Hepatocyte (in vitro differentiated cells): ENCODE data around the gene GALNT18.

Experiments used
- CTCF ChIP-seq: fragments of 200-600 bp; sonication (generic); IDR thresholded peaks from 2 replicates; pipeline ENCODE4 v1.5.1; 2016; ENCODE audit warnings: antibody characterized with exemption, mild to moderate bottlenecking; ENCODE audit not compliant: poor library complexity
- EZH2phosphoT487 ChIP-seq: fragments of 200-600 bp; sonication (generic); IDR thresholded peaks from one replicate; pipeline ENCODE4 v1.6.1; 2018; ENCODE audit warnings: antibody characterized with exemption, mild to moderate bottlenecking, low read depth, moderate library complexity; ENCODE audit not compliant: unreplicated experiment, severe bottlenecking

GRCh38 chr11:11227296-11228085 lies 394.3 kb downstream of the GALNT18 start:
- TF ChIP-seq CTCF (no peak), EZH2phosphoT487 (no peak)
